Stomach (tissue), 4 donors: ENCODE data around the gene SMYD3.

ENCODE experiments used
- CTCF ChIP-seq, 7 experiments: fragments of 450-650 bp in 4 of 7; fragments of 200-600 bp in 3 of 7; sonication (generic) in 3 of 7; IDR thresholded peaks; one replicate each; pipeline ENCODE4 v1.5.1; 2016 to 2019; ENCODE audit warnings: antibody characterized with exemption in 7 of 7, control low read depth in 2 of 7, mild to moderate bottlenecking in 1 of 7
- EP300 ChIP-seq: sonication (generic); formaldehyde crosslinking; IDR thresholded peaks from one replicate; pipeline ENCODE4 v1.6.1; 2017; ENCODE audit warnings: antibody characterized with exemption
- POLR2A ChIP-seq, 4 donors: fragments of 450-650 bp; IDR thresholded peaks; one replicate each; pipeline ENCODE4 v1.6.1; 2016; ENCODE audit warnings: antibody characterized with exemption in 4 of 4, control low read depth in 2 of 4, mild to moderate bottlenecking in 1 of 4, moderate library complexity in 1 of 4

- TF ChIP-seq EP300 (no peak), CTCF (IDR thresholded peaks at IDR 0.05) (no peak), POLR2A (IDR thresholded peaks at IDR 0.05) (no peak)
Measured at GRCh38 chr1:246214708-246215509, 292.2 kb downstream of the SMYD3 start.
